ENCODE data around the gene ANKRD60.

ANKRD60 gene

GRCh38 chr20:58167759-58168158 lies 60.7 kb downstream of the ANKRD60 start:
- no peak for TF ChIP-seq CTCF (conservative IDR thresholded peaks at IDR 0.05; ENCODE audit: low read depth, low read length)
- DNase-seq (ENCODE audit: low read depth): no peak
- H3K4me3 ChIP-seq (ENCODE audit: low read length): no peak overlapping the region

All from retinal pigment epithelial cell (primary cell).